Trophoblast cell (in vitro differentiated cells and primary cell): Measurements from ENCODE around the gene EXOC3L4.
A peak's percentile ranks its signal among the peaks of the same experiment; 100 is the strongest.
"Not testable (repeated sequence)": the region's sequence is repeated elsewhere in the genome, so short reads cannot be mapped to it uniquely, and the experiment has no call there.

ENCODE experiments used
- DNase-seq, 2 donors: peaks; one replicate each; pipeline ENCODE4 v3.0.0-alpha.2; 2016
- H2AFZ ChIP-seq: 2 replicates; pipeline ENCODE4 v1.6.1; 2013; ENCODE audit warnings: low read length, moderate library complexity, mild to moderate bottlenecking; ENCODE audit not compliant: insufficient read depth, poor library complexity
- H2AK5ac ChIP-seq: 2 replicates; pipeline ENCODE4 v1.6.1; 2013; ENCODE audit warnings: mild to moderate bottlenecking, low read length
- H2BK120ac ChIP-seq: 2 replicates; pipeline ENCODE4 v1.6.1; 2013; ENCODE audit warnings: low read length, mild to moderate bottlenecking, moderate library complexity; ENCODE audit not compliant: insufficient read depth, poor library complexity
- H2BK12ac ChIP-seq: 2 replicates; pipeline ENCODE4 v1.6.1; 2013; ENCODE audit warnings: mild to moderate bottlenecking, low read length, moderate library complexity
- H2BK5ac ChIP-seq: 2 replicates; pipeline ENCODE4 v1.6.1; 2013; ENCODE audit warnings: low read length, low read depth, moderate library complexity, mild to moderate bottlenecking; ENCODE audit not compliant: poor library complexity
- H3K14ac ChIP-seq: 2 replicates; pipeline ENCODE4 v1.6.1; 2013; ENCODE audit warnings: mild to moderate bottlenecking, low read length
- H3K18ac ChIP-seq: 2 replicates; pipeline ENCODE4 v1.6.1; 2013; ENCODE audit warnings: mild to moderate bottlenecking, low read length
- H3K23ac ChIP-seq: 2 replicates; pipeline ENCODE4 v1.6.1; 2013; ENCODE audit warnings: low read length
- H3K27ac ChIP-seq: 2 replicates; pipeline ENCODE4 v1.5.1; 2013; ENCODE audit warnings: low read depth, mild to moderate bottlenecking, inconsistent platforms, low read length, moderate library complexity
- H3K27me3 ChIP-seq: 2 replicates; pipeline ENCODE4 v1.6.1; 2013; ENCODE audit warnings: inconsistent platforms, mild to moderate bottlenecking, low read length, moderate library complexity; ENCODE audit not compliant: insufficient read depth
- H3K36me3 ChIP-seq, 2 experiments: 1 replicate in 1 of 2; 2 replicates in 1 of 2; pipeline ENCODE4 v1.6.1; 2013; ENCODE audit warnings: low read length in 2 of 2, mild to moderate bottlenecking in 2 of 2, moderate library complexity in 1 of 2; ENCODE audit not compliant: insufficient read depth in 2 of 2, control insufficient read depth in 1 of 2
- H3K4ac ChIP-seq: 2 replicates; pipeline ENCODE4 v1.6.1; 2013; ENCODE audit warnings: low read depth, mild to moderate bottlenecking, low read length, moderate library complexity
- H3K4me1 ChIP-seq, 2 experiments: 1 replicate in 1 of 2; 2 replicates in 1 of 2; pipeline ENCODE4 v1.6.1; 2013; ENCODE audit warnings: low read length in 2 of 2, mild to moderate bottlenecking in 2 of 2, moderate library complexity in 1 of 2; ENCODE audit not compliant: insufficient read depth in 2 of 2, control insufficient read depth in 1 of 2
- H3K4me2 ChIP-seq: 2 replicates; pipeline ENCODE4 v1.6.1; 2013; ENCODE audit warnings: inconsistent platforms, mild to moderate bottlenecking, low read length, moderate library complexity
- H3K4me3 ChIP-seq: 2 replicates; pipeline ENCODE4 v1.5.1; 2013; ENCODE audit warnings: mild to moderate bottlenecking, low read depth, low read length, inconsistent platforms
- H3K79me1 ChIP-seq: one replicate; pipeline ENCODE4 v1.6.1; 2013; ENCODE audit warnings: low read length
- H3K79me2 ChIP-seq: 2 replicates; pipeline ENCODE4 v1.6.1; 2013; ENCODE audit warnings: low read length, mild to moderate bottlenecking; ENCODE audit not compliant: control insufficient read depth, insufficient read depth, poor library complexity
- H3K9ac ChIP-seq: 2 replicates; pipeline ENCODE4 v1.6.1; 2013; ENCODE audit warnings: mild to moderate bottlenecking, low read length
- H3K9me3 ChIP-seq: 2 replicates; pipeline ENCODE4 v1.6.1; 2013; ENCODE audit warnings: low read depth, mild to moderate bottlenecking, control low read depth, inconsistent platforms, low read length; ENCODE audit not compliant: insufficient read depth
- H4K12ac ChIP-seq: 2 replicates; pipeline ENCODE4 v1.6.1; 2013; ENCODE audit warnings: low read depth, mild to moderate bottlenecking, low read length, moderate library complexity
- H4K8ac ChIP-seq: 2 replicates; pipeline ENCODE4 v1.6.1; 2013; ENCODE audit warnings: low read depth, mild to moderate bottlenecking, low read length, moderate library complexity
- H4K91ac ChIP-seq: one replicate; pipeline ENCODE4 v1.6.1; 2013; ENCODE audit warnings: low read depth, mild to moderate bottlenecking, low read length, moderate library complexity
- WGBS: extraction: QIAGEN DNeasy Blood & Tissue Kit; methylation state at CpG from one replicate; pipeline ENCODE4 v1.1.7; 2013; ENCODE audit warnings: missing lambda C conversion rate; ENCODE audit not compliant: insufficient read length, insufficient coverage; ENCODE audit errors: extremely low coverage; 5-methylcytosine and 5-hydroxymethylcytosine counted together

EXOC3L4 gene

GRCh38 chr14:103113774-103114173, 19.2 kb downstream of the EXOC3L4 start:
- H2AFZ ChIP-seq: no peak overlapping the region
- H2BK5ac ChIP-seq: no peak overlapping the region
- peaks cover 13% of the 10 kb centered on the region for H3K79me1 ChIP-seq
- H2AK5ac ChIP-seq: no peak overlapping the region
- no peak for DNase-seq
- H3K4me2 ChIP-seq: no peak overlapping the region
- H3K79me2 ChIP-seq: peaks cover 2% of the 10 kb centered on the region
- H3K23ac ChIP-seq: no peak overlapping the region
- H3K9me3 ChIP-seq: no peaks in the 10 kb centered on the region
- H3K9ac ChIP-seq: no peak overlapping the region
- H3K27me3 ChIP-seq: no peaks in the 10 kb centered on the region
- H3K36me3 ChIP-seq: no peaks in the 10 kb centered on the region
- H3K18ac ChIP-seq: no peak overlapping the region
- H4K12ac ChIP-seq: no peak overlapping the region
- no peak overlapping the region for H2BK120ac ChIP-seq
- peak overlapping the region; percentile 6 for H2BK12ac ChIP-seq
- no peak overlapping the region for H3K14ac ChIP-seq
- H3K27ac ChIP-seq: no peak overlapping the region
- no CpG with 5 or more reads among the region's 13 CpGs for WGBS
- no peak overlapping the region for H4K8ac ChIP-seq
- no peak overlapping the region for H3K4me3 ChIP-seq
- no peak overlapping the region for H4K91ac ChIP-seq
- H3K4me1 ChIP-seq: peaks cover 19 to 27% of the 10 kb centered on the region in 2 experiments
- no peak overlapping the region for H3K4ac ChIP-seq

- H4K8ac ChIP-seq, H3K4ac ChIP-seq, H2BK12ac ChIP-seq, H2BK5ac ChIP-seq, H3K18ac ChIP-seq, H3K36me3 ChIP-seq, H3K27me3 ChIP-seq, H3K79me2 ChIP-seq, H2AK5ac ChIP-seq, H3K9ac ChIP-seq, H4K91ac ChIP-seq, H3K4me2 ChIP-seq, H3K9me3 ChIP-seq, H3K4me3 ChIP-seq, H3K79me1 ChIP-seq, H3K14ac ChIP-seq, H4K12ac ChIP-seq, H2AFZ ChIP-seq, H2BK120ac ChIP-seq, H3K27ac ChIP-seq, H3K23ac ChIP-seq: not testable (repeated sequence)
- peaks cover 16 to 20% of the 10 kb centered on the region in 2 experiments for H3K4me1 ChIP-seq
- no CpG with 5 or more reads among the region's 12 CpGs for WGBS
- peak in 1 of 2 donors; percentile 56 for DNase-seq
These were observed 20.7 kb downstream of the EXOC3L4 start for GRCh38 chr14:103115086-103115679.

- no CpG with 5 or more reads among the region's 10 CpGs for WGBS
These were observed 21.5 kb downstream of the EXOC3L4 start for GRCh38 chr14:103115845-103116572.

GRCh38 chr14:103116636-103117035, 22.1 kb downstream of the EXOC3L4 start:
- H4K12ac ChIP-seq: no peak overlapping the region
- no peak overlapping the region for H3K9ac ChIP-seq
- DNase-seq: peak in 1 of 2 donors; percentile 34
- H2BK5ac ChIP-seq: no peak overlapping the region
- H3K27me3 ChIP-seq: no peaks in the 10 kb centered on the region
- H3K9me3 ChIP-seq: no peaks in the 10 kb centered on the region
- H3K27ac ChIP-seq: no peak overlapping the region
- no peaks in the 10 kb centered on the region for H3K79me2 ChIP-seq
- H3K23ac ChIP-seq: no peak overlapping the region
- no peak overlapping the region for H2BK12ac ChIP-seq
- no peak overlapping the region for H2AFZ ChIP-seq
- no peaks in the 10 kb centered on the region for H3K36me3 ChIP-seq
- no peak overlapping the region for H3K4ac ChIP-seq
- H2BK120ac ChIP-seq: no peak overlapping the region
- no peak overlapping the region for H3K18ac ChIP-seq
- whole genome bisulfite sequencing: no CpG with 5 or more reads among the region's 17 CpGs
- H3K4me3 ChIP-seq: no peak overlapping the region
- no peaks in the 10 kb centered on the region for H3K79me1 ChIP-seq
- peaks cover 2 to 6% of the 10 kb centered on the region in 2 experiments for H3K4me1 ChIP-seq
- H4K8ac ChIP-seq: no peak overlapping the region
- H3K4me2 ChIP-seq: no peak overlapping the region
- no peak overlapping the region for H3K14ac ChIP-seq
- H2AK5ac ChIP-seq: no peak overlapping the region
- H4K91ac ChIP-seq: no peak overlapping the region

More at GRCh38 chr14:103115845-103116572, 21.5 kb downstream of the EXOC3L4 start:
- H2AK5ac ChIP-seq: no peak overlapping the region
- no peak overlapping the region for H3K18ac ChIP-seq
- H3K14ac ChIP-seq: no peak overlapping the region
- DNase-seq: peak; percentile 75 to 86
- no peaks in the 10 kb centered on the region for H3K27me3 ChIP-seq
- no peak overlapping the region for H3K4ac ChIP-seq
- no peak overlapping the region for H3K23ac ChIP-seq
- no peaks in the 10 kb centered on the region for H3K9me3 ChIP-seq
- H3K4me1 ChIP-seq: peaks cover 7 to 12% of the 10 kb centered on the region in 2 experiments
- H2BK12ac ChIP-seq: no peak overlapping the region
- no peaks in the 10 kb centered on the region for H3K36me3 ChIP-seq
- no peak overlapping the region for H3K27ac ChIP-seq
- H2BK5ac ChIP-seq: no peak overlapping the region
- H3K79me1 ChIP-seq: peaks cover 4% of the 10 kb centered on the region
- no peak overlapping the region for H3K9ac ChIP-seq
- H3K79me2 ChIP-seq: no peaks in the 10 kb centered on the region
- H4K8ac ChIP-seq: no peak overlapping the region
- H2BK120ac ChIP-seq: no peak overlapping the region
- H4K12ac ChIP-seq: no peak overlapping the region
- no peak overlapping the region for H3K4me3 ChIP-seq
- no peak overlapping the region for H3K4me2 ChIP-seq
- H4K91ac ChIP-seq: no peak overlapping the region
- H2AFZ ChIP-seq: no peak overlapping the region
